GM23248 (cell line): ENCODE results near the gene DLG2. TPM values are rescaled to one million over a fixed set of nuclear protein-coding genes. Genes with fewer than 3 reads are reported as not detected.

ENCODE experiments used
- DNase-seq: peaks from one replicate; pipeline ENCODE4 v3.0.0-alpha.2; 2015
- H2AFZ ChIP-seq: fragments of 200-600 bp; sonication (generic); 2 replicates; pipeline ENCODE4 v1.6.1; 2016; ENCODE audit warnings: antibody characterized with exemption
- H3F3A ChIP-seq: fragments of 200-600 bp; sonication (generic); 2 replicates; pipeline ENCODE4 v1.6.1; 2016; ENCODE audit warnings: mild to moderate bottlenecking, antibody characterized with exemption, mixed run types; ENCODE audit not compliant: insufficient read depth
- H3K27ac ChIP-seq: fragments of 200-600 bp; sonication (generic); 2 replicates; pipeline ENCODE4 v1.5.1; 2016; ENCODE audit warnings: mild to moderate bottlenecking
- H3K27me3 ChIP-seq: fragments of 200-600 bp; sonication (generic); replicated peaks from 2 replicates; pipeline ENCODE4 v1.6.1; 2016; ENCODE audit warnings: mild to moderate bottlenecking; ENCODE audit not compliant: insufficient read depth
- H3K36me3 ChIP-seq: fragments of 200-600 bp; sonication (generic); 2 replicates; pipeline ENCODE4 v1.6.1; 2016; ENCODE audit warnings: low read depth, mild to moderate bottlenecking
- H3K4me1 ChIP-seq: fragments of 200-600 bp; sonication (generic); 2 replicates; pipeline ENCODE4 v1.6.1; 2016; ENCODE audit warnings: mild to moderate bottlenecking; ENCODE audit not compliant: insufficient read depth
- H3K4me2 ChIP-seq: fragments of 200-600 bp; sonication (generic); one replicate; pipeline ENCODE4 v1.6.1; 2016; ENCODE audit warnings: mild to moderate bottlenecking; ENCODE audit not compliant: unreplicated experiment
- H3K4me3 ChIP-seq: fragments of 200-600 bp; sonication (generic); 2 replicates; pipeline ENCODE4 v1.5.1; 2016; ENCODE audit warnings: mild to moderate bottlenecking
- H3K79me2 ChIP-seq: fragments of 200-600 bp; sonication (generic); 2 replicates; pipeline ENCODE4 v1.6.1; 2016; ENCODE audit warnings: mild to moderate bottlenecking; ENCODE audit not compliant: insufficient read depth
- H3K9ac ChIP-seq: fragments of 200-600 bp; sonication (generic); 2 replicates; pipeline ENCODE4 v1.6.1; 2016; ENCODE audit warnings: mild to moderate bottlenecking
- H3K9me2 ChIP-seq: fragments of 200-600 bp; sonication (generic); 2 replicates; pipeline ENCODE4 v1.6.1; 2016; ENCODE audit warnings: mixed run types, mild to moderate bottlenecking, moderate library complexity; ENCODE audit not compliant: insufficient read depth
- H3K9me3 ChIP-seq: fragments of 200-600 bp; sonication (generic); one replicate; pipeline ENCODE4 v1.6.1; 2017; ENCODE audit warnings: low read depth
- H4K20me1 ChIP-seq: fragments of 200-600 bp; sonication (generic); 2 replicates; pipeline ENCODE4 v1.6.0; 2016; ENCODE audit not compliant: insufficient read depth
- EZH2 ChIP-seq: fragments of 200-600 bp; sonication (generic); IDR thresholded peaks from 2 replicates; pipeline ENCODE4 v1.6.1; 2018; ENCODE audit warnings: antibody characterized with exemption, mild to moderate bottlenecking; ENCODE audit not compliant: insufficient read depth, poor library complexity, severe bottlenecking
- EZH2phosphoT487 ChIP-seq: fragments of 200-600 bp; sonication (generic); IDR thresholded peaks from 2 replicates; pipeline ENCODE4 v1.6.1; 2018; ENCODE audit warnings: antibody characterized with exemption, moderate library complexity, mild to moderate bottlenecking, low read depth; ENCODE audit not compliant: insufficient read depth
- WGBS, 2 experiments: methylation state at CpG; one replicate each; pipeline ENCODE4 v1.1.6; 2015 to 2017; ENCODE audit warnings: low lambda C conversion rate in 2 of 2, low coverage in 1 of 2; ENCODE audit errors: missing lambda C conversion rate in 2 of 2; 5-methylcytosine and 5-hydroxymethylcytosine counted together
- in situ Hi-C: fragments of 300-500 bp; cut with MboI; formaldehyde crosslinking; loops from 2 replicates; pipeline ENCODE4 v1.15.0; 2020
- polyA plus RNA-seq: library from polyadenylated mRNA; unstranded; fragments of >200 nt; fragmentation: Nextera tagmentation; extraction: Ambion mirVana; gene quantifications from 2 replicates; pipeline ENCODE4 v1.2.1, GENCODE V29; 2016
- total RNA-seq: library from RNA; depleted of rRNA; stranded (reverse); fragments of >200 nt; shearing (Covaris generic); gene quantifications from 2 replicates; pipeline ENCODE4 v1.2.3, GENCODE V29; 2014

The DLG2 gene
- total and polyA plus RNA-seq, 2 experiments from 2014 or later, result 1.1 to 1.7 TPM

GRCh38 chr11:84685149-84685548 is 942.0 kb downstream of the DLG2 start:
- H3K9ac ChIP-seq, result no peak overlapping the region
- H3K9me3 ChIP-seq, result no peaks in the 10 kb centered on the region
- no peak for DNase-seq
- H3K36me3 ChIP-seq, result no peaks in the 10 kb centered on the region
- no peak overlapping the region for H3K4me2 ChIP-seq
- H3K4me1 ChIP-seq, result no peaks in the 10 kb centered on the region
- H3K27me3 ChIP-seq, result no peaks in the 10 kb centered on the region
- TF ChIP-seq EZH2 (no peak), EZH2phosphoT487 (no peak)
- H3K79me2 ChIP-seq, result no peaks in the 10 kb centered on the region
- no peak overlapping the region for H3K4me3 ChIP-seq
- in situ Hi-C loops, result no loop called here
- no peaks in the 10 kb centered on the region for H3K9me2 ChIP-seq
- no peak overlapping the region for H3K27ac ChIP-seq
- H4K20me1 ChIP-seq, result no peaks in the 10 kb centered on the region
- H3F3A ChIP-seq, result no peaks in the 10 kb centered on the region
- no peak overlapping the region for H2AFZ ChIP-seq

- no peak overlapping the region for H3K9ac ChIP-seq
- H3K79me2 ChIP-seq, result no peaks in the 10 kb centered on the region
- DNase-seq, result no peak
- H3F3A ChIP-seq, result no peaks in the 10 kb centered on the region
- H3K4me1 ChIP-seq, result no peaks in the 10 kb centered on the region
- no peak overlapping the region for H3K4me2 ChIP-seq
- H3K9me2 ChIP-seq, result no peaks in the 10 kb centered on the region
- no peaks in the 10 kb centered on the region for H3K36me3 ChIP-seq
- TF ChIP-seq EZH2 (no peak), EZH2phosphoT487 (no peak)
- H3K4me3 ChIP-seq, result no peak overlapping the region
- H2AFZ ChIP-seq, result no peak overlapping the region
- no peaks in the 10 kb centered on the region for H3K27me3 ChIP-seq
- in situ Hi-C loops, result no loop called here
- H3K9me3 ChIP-seq, result no peaks in the 10 kb centered on the region
- H4K20me1 ChIP-seq, result no peaks in the 10 kb centered on the region
- H3K27ac ChIP-seq, result no peak overlapping the region
- 1 to 10% methylated on average over 2 of the region's 2 CpGs for whole genome bisulfite sequencing, 2 experiments
These were observed 945.7 kb downstream of the DLG2 start for GRCh38 chr11:84681456-84681855.

- Histone ChIP-seq H3K9me3 (no peaks in the 10 kb centered on the region), H3K9me2 (no peaks in the 10 kb centered on the region), H3K4me2 (no peak overlapping the region), H3K27ac (no peak overlapping the region), H2AFZ (no peak overlapping the region), H3K27me3 (no peaks in the 10 kb centered on the region), H3K4me3 (no peak overlapping the region), H3F3A (no peaks in the 10 kb centered on the region), H3K79me2 (no peaks in the 10 kb centered on the region), H3K36me3 (no peaks in the 10 kb centered on the region), H4K20me1 (no peaks in the 10 kb centered on the region), H3K4me1 (no peaks in the 10 kb centered on the region), H3K9ac (no peak overlapping the region)
- TF ChIP-seq EZH2 (no peak), EZH2phosphoT487 (no peak)
- 18% methylated on average over 5 of the region's 5 CpGs for whole genome bisulfite sequencing, 2 experiments
- DNase-seq, result no peak
- in situ Hi-C loops, result no loop called here
These were observed 951.6 kb downstream of the DLG2 start for GRCh38 chr11:84675396-84676025.

- in situ Hi-C loops, result no loop called here
- Histone ChIP-seq H3F3A (no peaks in the 10 kb centered on the region), H4K20me1 (no peaks in the 10 kb centered on the region), H3K9me3 (no peaks in the 10 kb centered on the region), H3K4me2 (no peak overlapping the region), H3K4me3 (no peak overlapping the region), H3K27ac (no peak overlapping the region), H3K36me3 (no peaks in the 10 kb centered on the region), H3K9me2 (no peaks in the 10 kb centered on the region), H3K9ac (no peak overlapping the region), H3K27me3 (no peaks in the 10 kb centered on the region), H2AFZ (no peak overlapping the region), H3K79me2 (no peaks in the 10 kb centered on the region), H3K4me1 (no peaks in the 10 kb centered on the region)
- DNase-seq, result peak; percentile 42
- TF ChIP-seq EZH2, result no peak
- TF ChIP-seq EZH2phosphoT487, result no peak
These were observed 953.4 kb downstream of the DLG2 start for GRCh38 chr11:84673753-84674152.
